EH (cell line): ENCODE data around the gene MADCAM1.
"Not testable (repeated sequence)": the region's sequence is repeated elsewhere in the genome, so short reads cannot be mapped to it uniquely, and the experiment has no call there.

ENCODE experiments used
- DNase-seq: peaks from one replicate; pipeline ENCODE4 v3.0.0-alpha.2; 2015; ENCODE audit warnings: low read depth

The MADCAM1 gene

DNA sequence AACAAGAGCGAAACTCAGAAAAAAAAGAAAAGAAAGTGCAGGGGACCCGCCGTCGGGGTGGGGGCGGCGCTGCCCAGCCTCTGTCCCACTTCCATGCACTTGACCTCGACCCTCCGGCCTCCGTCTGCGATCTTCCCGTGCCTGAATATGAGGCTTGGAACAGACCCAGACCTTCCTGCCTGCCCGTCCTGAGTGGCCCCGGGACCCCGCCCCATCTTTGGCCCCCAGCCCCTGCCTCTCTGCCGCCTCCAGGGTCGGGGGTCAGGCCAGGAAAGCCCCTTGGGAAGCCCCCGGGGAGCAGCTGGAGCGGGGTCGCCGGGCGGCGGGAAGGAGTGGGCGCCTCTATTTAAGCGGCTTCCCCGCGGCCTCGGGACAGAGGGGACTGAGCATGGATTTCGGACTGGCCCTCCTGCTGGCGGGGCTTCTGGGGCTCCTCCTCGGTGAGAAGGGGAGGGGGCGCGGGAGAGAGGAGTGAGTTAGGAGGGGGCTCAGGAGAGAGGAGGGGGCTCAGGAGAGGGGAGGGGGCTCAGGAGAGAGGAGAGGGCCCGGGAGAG lies at the start of gene MADCAM1:
TSS of gene MADCAM1 (plus strand) at position 375 of the 554 bp plus-strand sequence. CDS start at position 389, 14 bp downstream.
- DNase-seq: no peak

DNA sequence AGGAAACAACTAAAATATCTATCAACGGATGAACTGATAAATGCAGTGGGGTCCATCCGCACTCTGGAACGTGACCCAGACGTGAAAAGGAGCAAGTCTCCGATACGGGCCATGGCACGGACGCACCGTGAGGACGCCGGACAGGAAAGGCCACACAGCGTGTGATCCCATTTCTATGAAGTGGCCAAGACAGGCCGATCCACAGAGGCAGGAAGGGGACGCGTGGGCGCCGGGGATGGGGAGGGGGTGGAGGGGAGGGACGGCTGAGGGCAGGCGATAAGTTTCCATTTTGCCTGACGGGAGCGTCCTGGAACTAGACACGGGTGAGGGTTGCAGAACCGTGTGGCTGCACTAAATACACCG lies 49.2 kb upstream of the MADCAM1 start:
- no peak for DNase-seq

DNA sequence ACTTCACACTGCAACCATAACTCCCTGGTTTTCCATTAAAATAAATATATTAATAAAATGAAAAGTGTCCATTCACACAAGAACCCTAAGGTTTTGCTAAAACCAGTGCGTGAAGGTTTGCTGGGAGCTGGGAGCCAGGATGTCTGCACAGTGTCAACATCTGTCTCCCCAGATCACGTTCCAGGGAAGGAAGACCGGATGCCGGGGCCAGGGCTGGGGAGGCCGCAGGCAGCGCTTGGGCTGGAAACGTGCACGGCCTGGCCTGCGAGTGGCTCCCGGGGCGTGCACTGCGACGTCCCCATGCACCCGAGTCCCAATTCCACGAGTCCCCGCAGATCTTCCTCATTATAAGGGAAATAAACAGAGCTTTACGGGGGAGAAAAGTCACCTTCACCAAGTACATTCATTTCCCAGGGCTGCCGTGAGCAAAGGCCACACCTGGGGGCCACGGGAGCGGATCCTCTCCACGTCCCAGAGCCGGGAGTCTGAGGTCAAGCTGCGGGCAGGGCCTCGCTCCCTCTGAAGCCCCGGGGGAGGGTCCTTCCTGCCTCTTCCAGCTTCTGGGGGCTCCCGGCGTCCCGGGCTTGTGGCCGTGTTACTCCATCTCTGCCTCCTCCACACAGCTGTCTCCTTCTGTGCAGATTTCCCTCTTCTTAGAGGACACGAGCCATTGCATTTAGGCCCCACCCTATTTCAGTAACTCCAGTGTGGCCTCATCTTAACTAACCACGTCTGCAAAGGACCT lies 48.3 kb upstream of the MADCAM1 start:
- DNase-seq: no peak

DNA sequence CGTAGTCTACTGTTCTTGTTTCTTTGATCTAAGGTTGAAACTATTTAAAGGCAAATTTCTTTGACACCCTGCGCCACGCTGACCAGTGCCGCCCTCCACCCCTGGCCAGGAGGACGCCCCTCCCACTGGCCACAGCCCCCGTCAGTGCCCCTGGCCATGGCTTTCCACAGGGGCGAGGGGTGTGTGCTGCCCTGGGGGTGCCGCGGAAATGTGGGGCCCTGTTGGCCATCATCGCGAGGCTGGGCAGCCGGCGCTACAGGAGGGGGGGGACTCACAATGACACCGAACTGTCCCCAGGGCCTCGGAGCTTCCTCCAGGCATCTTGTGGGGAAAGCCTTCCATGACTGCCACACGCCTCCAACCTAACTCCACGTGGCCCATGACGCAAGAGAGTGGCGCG lies 46.4 kb upstream of the MADCAM1 start:
- no peak for DNase-seq

DNA sequence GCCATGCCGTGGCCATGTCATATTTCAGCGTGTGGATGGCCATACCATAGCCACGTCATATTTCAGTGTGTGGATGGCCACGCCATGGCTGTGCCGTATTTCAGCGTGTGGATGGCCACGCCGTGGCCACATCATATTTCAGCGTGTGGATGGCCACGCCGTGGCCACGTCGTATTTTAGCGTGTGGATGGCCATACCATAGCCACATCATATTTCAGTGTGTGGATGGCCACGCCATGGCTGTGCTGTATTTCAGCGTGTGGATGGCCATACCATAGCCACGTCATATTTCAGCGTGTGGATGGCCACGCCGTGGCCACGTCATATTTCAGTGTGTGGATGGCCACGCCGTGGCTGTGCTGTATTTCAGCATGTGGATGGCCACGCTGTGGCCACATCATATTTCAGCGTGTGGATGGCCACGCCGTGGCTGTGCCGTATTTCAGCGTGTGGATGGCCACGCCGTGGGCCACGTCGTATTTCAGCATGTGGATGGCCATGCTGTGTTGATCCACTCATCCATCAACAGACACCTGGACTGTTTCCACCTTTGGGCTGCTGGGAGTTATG lies 45.3 kb upstream of the MADCAM1 start:
- DNase-seq: not testable (repeated sequence)

DNA sequence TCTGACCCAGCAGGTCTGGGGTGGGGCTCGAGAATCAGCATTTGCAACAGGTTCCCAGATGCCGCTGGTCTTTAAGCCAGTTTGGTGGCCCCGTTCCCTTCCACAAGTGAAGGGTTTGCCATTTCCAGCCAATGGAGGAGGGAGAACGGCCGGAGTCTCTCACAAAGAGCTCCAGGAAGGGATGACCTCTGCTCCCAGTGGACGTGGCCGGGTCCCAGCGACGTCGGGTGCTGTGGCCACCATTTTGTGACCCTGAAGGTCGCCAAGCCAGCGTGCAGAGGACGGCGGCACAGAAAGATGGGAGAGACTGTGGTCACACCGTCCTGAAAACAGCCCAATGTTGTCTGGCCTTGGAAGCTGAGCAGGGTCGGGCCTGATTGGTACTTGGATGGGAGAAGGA lies 43.5 kb upstream of the MADCAM1 start:
- DNase-seq: no peak

DNA sequence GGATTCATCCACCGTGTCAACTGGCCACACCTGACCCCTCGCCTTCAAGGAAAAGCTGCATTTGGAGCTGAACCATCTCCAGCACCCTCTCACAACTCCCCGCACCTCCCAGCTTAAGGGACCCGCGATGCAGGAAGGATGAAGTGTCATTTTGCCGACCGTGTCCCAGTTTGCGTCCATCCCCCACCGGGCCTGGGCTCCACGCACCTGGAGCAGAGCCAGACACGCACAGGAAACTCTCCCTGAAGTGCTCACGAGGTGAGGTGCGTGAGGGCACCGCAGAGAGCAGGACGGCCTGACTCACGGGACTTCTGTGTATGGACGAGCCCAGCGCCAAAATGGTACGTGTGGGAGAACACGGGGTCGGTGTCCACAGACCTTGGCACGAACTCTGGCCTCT lies 42.7 kb upstream of the MADCAM1 start:
- DNase-seq: no peak

DNA sequence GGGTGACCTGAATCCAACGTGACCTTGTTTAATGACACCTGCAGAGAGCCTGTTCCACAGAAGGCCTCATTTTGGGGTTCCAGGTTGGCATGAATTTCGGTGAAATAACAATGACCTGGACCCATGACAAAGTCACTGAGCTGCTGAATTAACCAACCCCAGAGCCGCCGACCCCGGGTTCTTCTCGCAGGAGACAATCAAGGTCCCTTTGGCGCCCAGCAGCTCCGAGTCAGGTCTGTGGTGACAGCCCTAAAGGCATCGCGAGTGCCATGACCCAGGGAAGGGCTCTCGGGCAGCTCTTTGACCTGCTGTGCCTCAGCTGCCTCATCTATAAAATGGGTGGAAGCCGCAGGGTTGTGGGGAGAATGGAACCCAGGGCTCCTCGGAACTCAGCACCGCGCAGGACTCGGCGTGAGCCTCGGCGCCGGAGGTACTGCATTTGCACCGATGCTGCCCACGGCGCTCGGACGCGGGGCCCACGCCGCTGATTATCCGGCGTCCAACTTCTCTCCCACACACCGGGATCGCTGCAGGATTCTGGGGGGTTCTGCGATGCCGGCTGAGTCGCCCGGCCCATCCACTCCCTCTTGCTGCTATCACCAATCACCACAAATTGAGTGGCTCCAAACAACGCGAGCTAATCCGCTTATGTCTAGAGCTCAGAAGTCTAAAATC lies 41.1 kb upstream of the MADCAM1 start:
- no peak for DNase-seq

DNA sequence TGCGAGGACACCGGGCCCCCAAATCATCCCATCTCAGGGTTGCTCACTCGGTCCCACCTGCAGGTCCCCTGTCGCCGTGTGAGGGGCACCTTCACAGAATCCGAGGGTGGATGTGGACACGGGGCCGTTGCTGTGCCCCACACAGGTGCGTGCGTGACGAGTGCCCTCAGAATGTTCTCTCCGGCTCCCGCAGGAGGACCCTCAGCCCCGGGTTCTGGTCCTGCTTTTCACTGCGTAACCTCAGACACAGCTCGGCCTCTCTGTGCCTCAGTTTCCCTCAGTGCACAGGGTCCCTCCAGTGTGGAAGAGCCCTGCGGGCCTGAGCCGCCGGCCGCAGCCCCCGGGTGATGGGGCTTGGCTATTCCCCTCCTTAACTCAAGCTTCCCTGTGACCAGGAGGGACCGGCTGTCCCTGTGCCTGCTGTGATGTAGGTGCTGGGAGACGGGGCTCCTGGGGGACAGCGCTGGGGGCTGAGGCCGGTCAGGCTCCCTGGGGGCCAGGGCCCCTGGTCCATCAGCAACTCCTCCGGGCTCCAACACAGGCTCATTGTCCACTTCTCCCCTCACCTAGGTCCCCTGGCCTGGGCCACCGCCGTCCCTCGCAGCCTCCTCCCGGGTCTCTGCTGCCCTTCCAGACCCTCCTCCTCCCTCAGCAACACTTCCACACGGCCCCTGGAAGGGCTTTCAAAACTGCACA lies 40.3 kb upstream of the MADCAM1 start:
- no peak for DNase-seq

DNA sequence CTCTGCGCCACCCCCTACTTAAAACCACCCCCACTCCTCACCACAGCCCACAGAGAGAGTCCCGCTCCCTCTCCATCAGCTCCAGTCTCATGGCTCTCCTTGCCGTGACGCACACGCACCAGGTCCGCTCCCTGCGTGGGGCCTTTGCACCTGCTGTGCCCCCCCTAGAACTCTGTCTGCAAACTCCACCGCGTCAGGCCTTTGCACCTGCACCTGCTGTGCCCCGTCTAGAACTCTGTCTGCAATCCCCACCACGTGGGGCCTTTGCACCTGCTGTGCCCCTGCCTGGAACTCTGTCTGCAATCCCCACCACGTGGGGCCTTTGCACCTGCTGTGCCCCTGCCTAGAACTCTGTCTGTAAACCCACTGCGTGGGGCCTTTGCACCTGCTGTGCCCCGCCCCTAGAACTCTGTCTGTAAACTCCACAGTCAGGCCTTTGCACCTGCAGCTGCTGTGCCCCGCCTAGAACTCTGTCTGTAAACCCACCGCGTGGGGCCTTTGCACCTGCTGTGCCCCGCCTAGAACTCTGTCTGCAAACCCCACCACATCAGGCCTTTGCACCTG lies 39.7 kb upstream of the MADCAM1 start:
- no peak for DNase-seq

DNA sequence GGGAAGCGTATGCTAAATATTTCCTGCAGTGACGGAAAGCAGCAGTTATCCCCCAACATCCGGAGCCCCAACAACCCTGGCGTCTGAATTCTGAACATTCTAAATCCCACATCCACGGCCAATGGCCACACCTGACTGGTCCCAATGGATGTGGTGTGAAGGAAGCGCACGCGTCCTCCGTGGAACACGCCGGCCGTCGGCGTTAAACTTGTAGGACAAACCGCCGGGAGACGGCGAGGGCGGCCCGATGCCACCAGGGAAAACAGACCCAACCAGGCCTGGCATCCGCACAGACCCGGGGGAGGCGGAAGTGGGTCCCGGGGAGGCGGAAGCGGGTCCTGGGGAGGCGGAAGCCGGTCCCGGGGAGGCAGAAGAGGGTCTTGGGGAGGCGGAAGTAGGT lies 38.6 kb upstream of the MADCAM1 start:
- no peak for DNase-seq

DNA sequence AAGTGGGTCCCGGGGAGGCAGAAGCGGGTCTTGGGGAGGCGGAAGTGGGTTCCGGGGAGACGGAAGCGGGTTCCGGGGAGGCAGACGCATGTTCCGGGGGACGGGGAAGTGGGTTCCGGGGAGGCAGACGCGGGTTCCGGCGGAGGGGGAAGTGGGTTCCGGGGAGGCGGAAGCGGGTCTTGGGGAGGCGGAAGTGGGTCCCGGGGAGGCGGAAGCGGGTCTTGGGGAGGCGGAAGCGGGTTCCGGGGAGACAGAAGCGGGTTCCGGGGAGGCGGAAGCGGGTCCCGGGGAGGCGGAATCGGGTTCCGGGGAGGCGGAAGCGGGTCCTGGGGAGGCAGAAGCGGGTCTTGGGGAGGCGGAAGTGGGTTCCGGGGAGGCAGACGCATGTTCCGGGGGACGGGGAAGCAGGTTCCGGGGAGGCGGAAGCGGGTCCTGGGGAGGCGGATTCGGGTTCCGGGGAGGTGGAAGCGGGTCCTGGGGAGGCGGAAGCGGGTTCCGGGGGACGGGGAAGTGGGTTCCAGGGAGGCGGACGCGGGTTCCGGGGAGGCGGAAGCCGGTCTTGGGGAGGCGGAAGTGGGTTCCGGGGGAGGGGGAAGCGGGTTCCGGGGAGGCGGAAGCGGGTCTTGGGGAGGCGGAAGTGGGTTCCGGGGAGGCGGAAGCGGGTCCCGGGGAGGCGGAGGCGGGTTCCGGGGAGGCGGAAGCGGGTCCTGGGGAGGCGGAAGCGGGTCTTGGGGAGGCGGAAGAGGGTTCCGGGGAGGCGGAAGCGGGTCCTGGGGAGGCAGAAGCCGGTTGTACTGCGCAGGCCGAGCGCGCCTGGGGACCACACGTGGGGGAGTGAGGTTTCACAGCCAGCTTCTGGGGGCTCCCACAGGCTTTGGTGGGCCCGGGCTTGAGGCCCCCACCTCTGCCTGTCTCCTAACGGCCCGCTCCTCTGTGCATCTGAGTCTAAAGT lies 37.9 kb upstream of the MADCAM1 start:
- no peak for DNase-seq

DNA sequence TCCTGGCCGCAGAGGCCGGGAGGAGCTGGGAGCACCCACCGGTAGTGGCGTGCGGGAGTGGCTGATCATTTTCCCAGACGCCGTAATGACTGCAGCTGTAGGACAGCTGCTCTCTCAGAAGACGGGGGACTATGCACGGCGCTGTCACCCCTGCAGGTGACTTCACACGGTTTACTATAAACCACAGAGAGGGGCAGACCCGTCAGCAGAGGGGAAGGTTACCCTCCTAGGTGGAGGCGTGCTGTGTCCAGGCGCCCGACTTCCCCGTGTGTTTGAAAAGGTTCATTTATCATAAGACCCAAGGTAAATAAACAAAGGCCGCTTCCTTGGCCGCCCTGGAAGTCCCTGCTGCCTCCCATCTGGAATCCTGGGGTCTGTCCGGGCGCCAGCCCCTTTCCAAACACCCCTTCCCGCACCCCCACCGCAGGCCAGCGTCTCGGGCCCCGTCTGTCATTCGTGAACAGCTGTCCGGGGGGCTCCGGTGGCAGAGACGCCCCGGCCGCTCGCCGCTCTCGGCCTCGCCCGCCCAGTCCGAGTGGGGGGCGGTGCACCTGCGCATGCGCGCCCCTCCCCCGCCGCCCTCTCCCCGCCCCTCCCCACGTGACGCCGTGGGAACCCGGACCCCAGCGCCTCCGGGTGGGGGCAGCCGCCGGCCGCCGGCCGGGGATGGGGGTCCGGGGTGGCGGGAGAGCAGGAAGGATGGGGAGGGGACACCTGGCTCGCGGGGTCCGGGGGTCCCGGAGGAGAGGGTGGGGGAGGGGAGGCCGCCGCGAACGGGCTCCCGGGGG lies 36.4 kb upstream of the MADCAM1 start:
- peak; percentile 37 for DNase-seq

DNA sequence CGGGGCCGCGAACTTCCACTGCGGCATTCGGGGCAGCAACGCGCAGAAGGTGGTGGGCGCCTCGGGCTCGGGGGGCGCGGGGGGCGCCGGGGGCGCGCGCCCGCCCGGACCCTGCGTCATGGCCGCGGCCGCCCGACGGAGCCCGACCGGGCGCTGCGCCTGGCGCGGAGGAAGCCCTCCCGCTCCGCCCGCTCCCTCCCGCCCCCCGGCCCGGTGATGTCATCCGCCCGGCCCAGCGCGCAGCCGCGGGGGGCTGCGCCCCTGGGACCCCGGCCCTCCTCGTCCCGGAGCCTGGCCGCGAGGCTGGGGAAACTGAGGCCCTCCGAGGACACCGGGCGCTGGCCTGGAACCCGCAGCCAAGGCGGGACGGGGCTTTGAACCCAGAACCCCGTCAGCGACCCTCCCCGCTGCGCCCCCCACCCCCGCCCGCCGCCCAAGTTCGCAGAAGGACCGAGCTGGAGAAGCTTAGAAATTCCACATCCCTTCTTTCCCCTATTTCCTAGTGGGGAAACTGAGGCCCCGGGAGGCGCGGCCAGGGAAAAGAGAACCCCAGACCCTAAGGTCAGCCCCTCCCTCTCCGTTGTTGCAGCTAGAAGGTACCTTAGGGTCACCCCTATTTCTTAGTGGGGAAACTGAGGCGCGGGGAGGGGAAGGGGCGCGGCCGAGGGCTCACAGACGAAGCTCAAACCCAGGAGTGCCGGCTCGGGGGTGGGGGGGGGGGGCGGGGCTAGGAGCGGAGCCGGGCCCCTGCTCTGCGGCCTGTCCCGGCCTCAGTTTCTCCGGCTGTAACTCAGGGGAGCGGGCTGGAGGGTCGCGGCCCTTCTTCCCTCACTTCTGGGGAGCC lies 35.2 kb upstream of the MADCAM1 start, which contains the start of gene SHC2:
TSS of gene SHC2 (minus strand) at position 157 of the 844 bp plus-strand sequence. CDS start at position 120, 37 bp downstream.
- no peak for DNase-seq

DNA sequence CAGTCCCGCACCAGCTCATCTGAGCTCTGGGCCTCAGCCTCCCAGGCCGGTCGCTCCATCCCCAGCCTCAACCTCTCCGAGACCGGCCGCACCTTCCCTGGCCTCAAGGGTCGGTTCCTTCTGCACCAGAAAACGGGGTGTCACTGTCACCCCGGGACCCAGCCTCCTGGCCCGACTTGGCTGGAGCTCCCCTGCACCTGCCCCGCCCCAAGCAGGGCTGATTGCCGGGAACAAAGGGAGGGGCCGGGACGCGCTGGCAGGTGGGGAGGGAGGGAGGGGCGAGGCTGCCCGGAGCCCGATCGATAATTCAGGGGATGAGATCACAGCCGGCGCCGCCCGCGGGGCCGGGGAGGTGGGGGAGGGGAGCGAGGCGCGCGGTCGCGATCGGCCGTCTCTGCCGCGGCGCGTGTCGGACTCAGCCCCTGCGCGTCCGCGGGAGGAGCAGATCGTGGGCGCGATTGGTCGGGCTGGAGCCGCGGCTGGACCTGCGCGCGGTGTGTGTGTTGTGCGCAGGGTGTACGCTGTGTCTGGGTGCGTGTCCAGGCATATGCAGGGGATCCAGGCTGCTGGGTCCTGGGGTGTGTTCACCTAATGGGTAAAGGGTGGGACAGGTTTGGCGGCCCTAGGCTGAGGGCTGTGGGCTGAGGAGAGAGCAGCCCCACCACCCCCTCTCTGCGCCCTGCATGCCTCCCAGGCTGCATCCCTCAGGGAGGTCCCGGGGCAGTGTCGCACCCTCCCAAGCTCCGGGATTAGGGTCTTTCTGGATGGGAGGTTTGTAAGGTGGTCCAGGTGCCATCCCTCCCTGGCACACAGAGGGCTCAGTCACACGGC lies 34.4 kb upstream of the MADCAM1 start:
- DNase-seq: no peak

DNA sequence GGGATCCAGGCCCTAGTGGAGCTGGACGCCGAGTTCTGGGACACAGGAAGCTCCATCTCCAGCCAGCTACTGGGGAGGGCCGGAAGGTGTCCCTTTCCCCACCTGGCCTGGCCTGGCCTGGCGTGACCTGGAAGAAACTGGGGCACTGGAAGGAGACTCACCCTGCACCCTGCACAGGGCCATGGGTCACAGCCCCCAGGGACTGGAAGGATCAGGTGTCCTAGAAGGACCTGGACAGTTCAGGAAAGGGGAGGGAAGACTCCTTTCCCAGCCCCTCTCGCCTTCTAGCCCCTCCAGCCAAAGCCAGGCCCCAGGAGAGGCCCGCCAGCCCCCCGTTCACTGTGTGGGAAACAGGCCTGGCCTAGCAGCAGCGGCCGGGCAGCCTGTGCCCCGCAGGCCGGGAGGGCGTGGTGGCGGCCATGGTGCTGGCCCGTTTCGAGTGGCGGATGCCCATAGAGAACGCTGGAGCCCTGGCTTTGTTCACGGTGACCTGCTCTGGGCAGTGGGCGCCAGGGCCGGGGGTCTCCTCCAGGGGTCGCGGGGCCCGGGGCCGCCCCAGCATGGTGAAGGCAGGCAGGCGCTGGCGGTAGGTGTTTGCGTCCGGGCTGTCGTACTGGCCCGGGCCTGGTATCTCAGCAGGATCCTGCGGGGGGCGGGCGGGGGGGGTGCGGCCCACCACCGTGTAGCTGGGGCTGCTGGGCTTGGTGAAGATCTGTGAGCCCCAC lies 32.6 kb upstream of the MADCAM1 start:
- DNase-seq: no peak

DNA sequence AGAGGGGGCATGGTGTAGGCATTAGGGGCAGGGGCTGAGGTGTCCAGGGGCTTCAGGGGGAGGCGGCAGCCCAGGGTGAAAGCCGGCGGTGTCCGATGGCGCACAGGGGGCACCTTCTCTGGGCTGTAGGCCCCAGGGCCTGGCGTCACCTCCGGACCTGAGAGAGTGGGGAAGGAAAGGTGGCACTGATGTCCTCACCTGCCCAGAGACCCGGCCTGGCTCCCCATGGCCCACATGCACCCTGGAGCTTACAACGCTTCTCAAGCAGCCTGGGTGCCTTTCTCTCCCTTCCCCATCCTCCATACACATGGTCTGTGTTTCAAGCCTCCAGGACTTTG lies 32.1 kb upstream of the MADCAM1 start:
- no peak for DNase-seq
